Amygdala (tissue), 56 donors: ENCODE data around the gene LRCH4.
A peak's percentile ranks its signal among the peaks of the same experiment; 100 is the strongest.

Experiments used
- DNase-seq, 56 donors: peaks; one replicate each; lab custom pipeline; 2025; lab: John Stamatoyannopoulos, UW

The LRCH4 gene

DNA sequence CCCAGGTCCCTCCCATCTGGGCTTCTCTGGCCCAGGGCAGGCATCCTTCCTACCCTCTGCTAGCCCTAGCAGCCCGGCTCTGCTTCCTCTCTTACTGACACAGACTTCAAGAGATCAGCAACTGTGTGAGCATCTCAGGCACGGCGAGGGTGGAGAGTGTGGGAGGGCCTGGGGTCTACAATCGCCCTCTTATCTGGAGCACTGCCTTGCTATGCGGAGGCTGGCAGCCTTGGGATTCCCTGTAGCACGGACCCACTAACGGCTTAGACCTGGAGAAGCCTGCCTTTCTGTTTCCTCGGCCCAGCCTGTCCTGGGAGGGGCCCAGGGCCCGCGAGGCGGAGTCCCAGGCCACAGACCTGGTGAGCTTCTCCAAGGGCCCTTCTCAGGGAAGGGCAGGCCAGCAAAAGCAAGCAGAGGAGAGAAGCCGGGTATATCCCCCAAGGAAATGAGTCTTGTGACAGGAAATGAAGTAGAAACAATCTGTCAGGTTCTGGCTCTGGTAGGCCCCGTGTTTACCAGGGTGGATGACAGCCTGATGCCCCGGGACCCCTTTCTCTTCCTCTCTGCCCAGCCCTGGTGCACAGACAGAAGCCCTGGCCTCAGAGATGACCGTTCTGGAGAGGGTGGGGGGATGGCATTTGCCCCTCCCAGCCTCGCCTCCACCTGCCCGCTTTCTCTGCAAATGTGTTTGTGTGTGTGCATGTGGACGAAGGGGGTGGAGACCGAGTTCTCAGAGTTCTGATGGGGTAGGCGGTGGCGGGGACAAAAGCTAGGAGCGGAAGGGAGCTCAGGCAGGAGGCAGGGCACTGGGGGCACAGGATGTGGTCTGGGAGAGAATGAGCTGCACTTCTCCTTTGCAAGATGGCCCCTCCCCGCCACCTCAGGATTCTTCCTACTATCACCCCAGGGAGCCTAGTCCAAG lies 2.5 kb downstream of the LRCH4 start:
- DNase-seq: peak in 19 of 56 donors; percentile 15 to 60 (median 26)

GRCh38 chr7:100582650-100583049 lies 3.3 kb downstream of the LRCH4 start:
- no peak for DNase-seq

DNA sequence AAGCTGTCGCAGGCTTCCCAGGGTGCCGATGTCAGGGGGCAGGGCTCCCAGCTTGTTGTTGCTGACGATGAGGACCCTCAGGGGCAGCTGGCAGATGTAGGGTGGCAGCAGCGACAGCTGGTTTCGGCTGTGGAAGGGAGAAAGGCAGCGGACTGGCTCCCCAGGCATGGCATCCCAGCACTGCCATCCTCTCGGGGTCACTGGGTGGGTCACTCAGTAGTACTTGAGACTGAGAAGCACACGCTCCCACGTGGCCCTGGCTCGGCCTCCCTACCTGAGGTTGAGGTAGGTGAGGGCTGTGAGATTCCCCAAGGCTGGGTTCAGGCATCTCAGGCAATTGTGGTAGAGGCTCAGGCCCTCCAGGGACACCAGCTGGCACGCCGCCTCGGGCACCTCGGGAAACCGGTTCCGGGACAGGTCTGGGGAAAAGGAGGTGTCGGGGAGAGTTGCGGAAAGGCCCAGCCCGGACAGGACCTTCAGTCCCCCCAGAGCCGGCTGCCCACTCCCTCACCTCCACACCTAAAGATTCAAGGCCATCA lies 3.8 kb downstream of the LRCH4 start:
- DNase-seq: no peak

- no peak for DNase-seq
These were observed 5.3 kb downstream of the LRCH4 start for GRCh38 chr7:100580466-100581283.

DNA sequence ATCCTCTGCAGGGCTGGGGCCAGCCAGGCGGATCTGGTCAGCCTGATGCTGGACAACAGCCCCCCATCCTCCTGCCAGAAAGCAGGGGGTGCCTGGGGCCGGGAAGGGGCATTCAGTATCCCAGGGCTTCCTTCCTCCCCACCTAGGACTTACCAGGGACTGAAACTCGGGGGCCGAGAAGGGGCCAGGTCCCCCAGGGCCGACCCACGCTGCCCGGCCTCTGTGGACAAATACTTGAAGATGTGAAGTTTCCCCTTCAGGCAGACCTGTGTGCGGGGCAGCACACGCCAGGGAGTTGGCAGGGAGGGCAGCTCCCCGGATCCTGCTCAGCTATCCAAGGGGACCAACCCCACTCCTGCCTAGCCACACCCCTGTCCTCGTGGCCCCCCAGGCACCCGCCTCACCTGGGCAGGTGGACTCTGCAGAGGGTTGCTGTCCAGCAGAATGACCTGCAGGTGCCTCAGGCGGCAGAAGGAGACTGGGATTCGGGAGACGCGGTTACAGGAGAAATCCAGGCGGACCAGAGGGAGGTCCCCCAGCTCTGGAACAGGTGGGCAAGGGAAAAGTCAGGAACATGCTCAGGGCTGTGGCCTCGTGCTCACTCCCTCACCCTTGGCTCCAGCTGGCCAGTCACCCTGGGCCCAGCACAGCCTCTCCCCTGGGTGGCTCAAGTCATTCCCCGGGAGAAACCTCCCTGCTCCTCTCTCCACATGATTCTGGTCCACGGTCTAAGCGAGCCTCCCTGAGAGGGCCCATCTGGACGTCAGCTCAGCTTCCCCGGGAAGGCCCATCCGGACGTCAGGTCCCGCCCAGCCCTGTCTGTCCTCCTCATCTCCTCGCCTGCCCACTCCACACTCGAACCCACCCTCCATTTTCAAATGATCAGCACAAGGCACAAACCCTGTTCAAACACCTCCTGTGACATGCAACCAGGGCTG lies 7.4 kb downstream of the LRCH4 start:
- DNase-seq: no peak

- no peak for DNase-seq
These were observed 8.4 kb downstream of the LRCH4 start for GRCh38 chr7:100577507-100577906.

- DNase-seq: no peak
These were observed 8.8 kb downstream of the LRCH4 start for GRCh38 chr7:100577103-100577502.

DNA sequence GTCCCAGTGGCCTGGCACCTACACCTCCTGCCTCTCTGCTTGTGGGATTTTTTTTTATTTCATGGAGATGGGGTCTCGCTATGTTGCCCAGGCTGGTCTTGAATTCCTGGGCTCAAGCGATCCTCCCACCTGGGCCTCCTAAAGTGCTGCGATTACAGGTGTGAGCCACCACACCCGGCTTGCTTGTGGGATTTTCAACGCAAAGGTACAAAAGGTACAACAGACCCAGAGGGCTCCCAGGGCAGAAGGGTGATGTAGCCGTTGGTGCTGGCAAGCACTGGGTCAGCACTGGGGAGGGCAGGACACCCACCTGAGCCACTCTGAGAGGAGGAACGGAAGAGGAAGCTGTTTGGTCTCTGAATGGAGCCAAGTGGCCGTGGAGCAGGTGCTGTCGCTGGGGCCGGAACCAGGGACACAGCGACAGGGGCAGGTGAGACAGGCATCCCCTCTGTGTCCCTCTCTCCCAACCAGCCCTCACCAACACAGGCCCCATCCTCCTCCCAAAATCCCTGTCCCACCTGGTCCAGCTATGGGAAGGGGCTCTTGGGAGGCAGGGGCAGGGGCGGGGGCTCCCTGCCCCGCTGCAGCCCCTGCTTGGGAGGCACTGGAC lies 9.4 kb downstream of the LRCH4 start:
- no peak for DNase-seq

- DNase-seq: peak in 1 of 56 donors; percentile 39
These were observed 10.1 kb downstream of the LRCH4 start for GRCh38 chr7:100575746-100576383.

DNA sequence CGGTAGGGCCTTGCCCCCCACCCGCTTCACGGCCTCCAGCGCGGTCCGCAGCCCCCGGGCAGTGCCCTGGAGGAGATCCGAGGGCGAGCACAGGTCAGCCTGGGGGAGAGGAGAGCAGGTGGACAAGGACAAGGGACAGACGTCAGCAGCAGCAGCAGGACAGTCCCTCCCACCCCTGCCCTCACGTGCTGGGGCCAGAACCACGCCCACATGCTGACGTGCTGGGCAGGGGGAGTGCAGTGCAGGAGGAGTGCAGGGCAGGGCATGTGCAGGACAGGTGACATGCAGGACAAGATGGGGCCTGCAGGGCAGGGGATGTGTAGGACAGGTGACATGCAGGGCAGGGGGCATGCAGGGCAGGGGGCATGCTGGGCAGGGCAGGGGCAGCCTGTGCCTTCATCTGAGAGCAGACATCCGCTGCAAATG lies 10.7 kb downstream of the LRCH4 start:
- DNase-seq: peak in 1 of 56 donors; percentile 24

DNA sequence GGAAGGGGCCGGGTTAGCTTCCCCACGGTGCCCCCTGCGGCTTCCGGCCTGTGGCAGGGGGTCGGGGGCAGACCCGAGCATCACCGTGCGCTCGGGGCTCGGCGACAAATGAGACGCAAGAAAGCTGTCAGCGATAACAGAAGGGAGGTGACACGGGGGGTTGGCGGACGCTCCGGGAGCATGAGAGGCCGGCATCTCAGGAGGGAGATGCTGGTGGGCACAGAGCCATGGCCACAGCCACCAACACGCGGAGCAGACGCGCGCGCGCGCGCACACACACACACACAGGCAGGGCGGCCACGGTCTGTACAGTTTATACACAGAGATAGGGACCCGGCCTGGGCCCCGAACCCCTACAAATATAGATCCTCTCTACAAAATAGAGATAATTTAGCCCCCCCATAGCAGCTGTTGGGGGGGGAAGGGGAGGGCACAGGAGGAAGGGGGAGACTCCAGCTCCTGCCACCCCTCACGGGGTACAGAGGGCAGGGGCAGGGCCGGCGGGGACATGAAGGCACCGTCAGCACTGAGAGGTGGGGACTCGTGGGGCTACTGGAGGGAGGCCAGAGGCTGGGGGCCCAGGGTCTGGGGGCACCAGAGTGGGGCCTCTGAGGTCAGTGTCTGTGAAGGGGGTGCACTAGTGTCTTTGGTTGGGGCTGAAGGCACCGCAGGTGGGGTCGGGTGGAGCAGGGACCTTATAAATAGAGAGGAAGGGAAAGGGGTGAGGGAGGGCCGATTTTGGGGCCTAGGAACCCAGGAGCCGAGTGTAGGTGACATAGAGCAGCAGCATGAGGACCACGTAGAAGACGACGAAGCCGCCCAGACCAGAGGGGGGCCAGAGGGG lies 11.3 kb downstream of the LRCH4 start:
- no peak for DNase-seq

DNA sequence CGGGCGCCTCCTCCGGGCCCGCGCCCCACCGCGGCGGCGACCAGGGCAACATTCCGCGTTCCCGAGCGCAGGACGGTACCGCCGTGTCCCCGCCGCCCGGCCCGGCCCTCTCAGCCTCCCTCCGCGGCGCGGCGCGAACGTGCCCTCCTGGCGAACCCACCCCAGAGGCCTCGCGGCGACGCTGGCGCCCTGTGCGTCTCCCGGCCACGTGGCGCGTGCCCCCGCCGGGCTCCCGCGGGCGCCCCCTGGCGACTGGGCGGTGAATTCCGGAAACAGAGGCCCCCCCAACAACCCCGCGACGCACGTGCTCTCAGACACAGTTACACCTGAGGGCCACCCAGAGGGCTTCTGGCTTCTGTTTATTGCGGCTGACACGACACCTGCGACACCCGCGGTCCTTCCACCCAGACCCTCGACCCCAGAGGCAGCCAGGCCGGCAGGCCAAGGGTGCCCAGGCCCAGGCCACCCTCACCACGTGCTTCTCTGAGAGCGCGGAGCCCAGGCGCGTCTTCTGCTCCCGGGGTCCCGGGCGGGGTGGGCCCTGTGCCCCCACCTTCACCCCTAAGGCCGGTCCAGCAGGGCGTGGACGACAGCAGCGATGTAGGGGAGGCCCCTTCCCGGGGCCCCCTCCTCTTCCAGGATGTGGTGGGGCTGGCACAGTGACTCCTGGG lies 12.1 kb downstream of the LRCH4 start, which contains the start of gene SAP25:
SAP25 (minus strand) TSS at position 210 of the 671 bp plus-strand sequence; CDS start at position 52, 158 bp downstream.
- no peak for DNase-seq

- DNase-seq: no peak
These were observed 12.8 kb downstream of the LRCH4 start for GRCh38 chr7:100572949-100573675.

- DNase-seq: no peak
These were observed 13.5 kb downstream of the LRCH4 start for GRCh38 chr7:100572281-100572948.

- DNase-seq: no peak
These were observed 14.2 kb downstream of the LRCH4 start for GRCh38 chr7:100571829-100572116.
